ENCODE results near the gene MX1.

MX1 gene

DNA sequence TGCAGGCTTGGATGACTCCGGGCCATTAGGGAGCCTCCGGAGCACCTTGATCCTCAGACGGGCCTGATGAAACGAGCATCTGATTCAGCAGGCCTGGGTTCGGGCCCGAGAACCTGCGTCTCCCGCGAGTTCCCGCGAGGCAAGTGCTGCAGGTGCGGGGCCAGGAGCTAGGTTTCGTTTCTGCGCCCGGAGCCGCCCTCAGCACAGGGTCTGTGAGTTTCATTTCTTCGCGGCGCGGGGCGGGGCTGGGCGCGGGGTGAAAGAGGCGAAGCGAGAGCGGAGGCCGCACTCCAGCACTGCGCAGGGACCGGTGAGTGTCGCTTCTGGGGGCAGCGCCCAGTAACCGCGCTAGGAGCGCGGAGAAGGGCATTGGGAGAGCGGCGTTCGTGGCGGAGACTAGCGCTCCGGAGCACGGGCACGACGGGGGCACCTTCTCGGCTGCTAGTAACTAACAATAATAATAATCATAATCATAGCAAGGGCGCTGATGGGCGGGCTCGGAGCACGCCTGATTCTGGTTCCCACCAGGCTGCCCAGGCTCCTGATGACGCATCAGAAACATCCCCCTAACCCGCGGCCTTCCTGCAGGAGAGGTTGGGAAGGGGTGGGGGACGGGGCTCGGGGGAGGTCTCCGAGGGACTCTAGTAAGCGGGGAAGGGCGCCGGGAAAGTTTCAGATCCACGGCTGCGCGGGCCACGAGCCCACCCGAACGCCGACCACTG is at the start of gene MX1:
TSS of gene MX1 (plus strand) at position 286 of the 722 bp plus-strand sequence. CDS start 5,832 bp downstream, outside the sequence.
- DNase-seq: peak; percentile 97

GRCh38 chr21:41377715-41378114 is 48.3 kb upstream of the MX1 start:
- no peak for DNase-seq

- DNase-seq: no peak
Observed at GRCh38 chr21:41378849-41379248, 47.2 kb upstream of the MX1 start.

DNA sequence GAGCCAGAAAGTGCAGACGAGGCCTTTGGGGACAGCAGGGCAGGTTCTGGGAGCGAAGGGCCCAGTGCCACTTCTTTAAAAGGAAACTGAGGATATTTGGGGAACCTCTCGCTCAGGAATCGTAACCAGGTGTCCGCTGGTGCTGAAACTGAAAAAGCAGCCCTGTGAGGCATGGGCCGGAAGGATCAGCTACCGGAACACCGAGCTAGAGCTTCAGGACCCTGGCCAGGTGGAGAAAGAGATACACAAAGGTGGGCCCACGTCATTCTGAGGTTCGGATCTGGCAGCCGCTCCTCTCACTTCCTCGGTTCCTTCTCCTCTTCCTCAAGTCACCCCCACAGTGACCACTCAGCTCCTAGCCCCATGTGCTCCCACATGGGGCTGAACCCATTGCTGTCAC is 46.1 kb upstream of the MX1 start:
- no peak for DNase-seq

- DNase-seq: no peak
Observed at GRCh38 chr21:41381731-41382130, 44.3 kb upstream of the MX1 start.

- DNase-seq: no peak
Observed at GRCh38 chr21:41387042-41387819, 38.8 kb upstream of the MX1 start.

GRCh38 chr21:41387824-41388223 is 38.2 kb upstream of the MX1 start:
- no peak for DNase-seq

DNA sequence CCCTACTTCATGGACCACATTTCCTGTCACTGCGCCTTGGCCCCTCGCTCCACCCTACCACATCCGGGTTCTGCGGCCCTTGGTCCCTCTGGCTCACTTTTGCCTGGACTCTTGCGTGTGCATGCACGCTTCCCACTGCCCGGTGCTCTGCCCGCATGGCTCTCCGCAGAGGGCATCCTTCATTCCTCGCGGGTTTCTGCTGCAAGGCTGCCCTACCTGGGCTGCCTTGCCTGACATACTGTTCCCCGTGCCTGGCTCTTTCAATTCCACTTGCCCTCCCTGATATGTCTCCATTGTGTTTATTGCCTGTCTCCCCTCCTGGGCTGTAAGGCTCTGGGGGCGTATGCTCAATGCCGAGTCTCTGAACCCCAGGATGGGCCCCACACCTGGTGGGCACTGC is 37.8 kb upstream of the MX1 start:
- no peak for DNase-seq

DNA sequence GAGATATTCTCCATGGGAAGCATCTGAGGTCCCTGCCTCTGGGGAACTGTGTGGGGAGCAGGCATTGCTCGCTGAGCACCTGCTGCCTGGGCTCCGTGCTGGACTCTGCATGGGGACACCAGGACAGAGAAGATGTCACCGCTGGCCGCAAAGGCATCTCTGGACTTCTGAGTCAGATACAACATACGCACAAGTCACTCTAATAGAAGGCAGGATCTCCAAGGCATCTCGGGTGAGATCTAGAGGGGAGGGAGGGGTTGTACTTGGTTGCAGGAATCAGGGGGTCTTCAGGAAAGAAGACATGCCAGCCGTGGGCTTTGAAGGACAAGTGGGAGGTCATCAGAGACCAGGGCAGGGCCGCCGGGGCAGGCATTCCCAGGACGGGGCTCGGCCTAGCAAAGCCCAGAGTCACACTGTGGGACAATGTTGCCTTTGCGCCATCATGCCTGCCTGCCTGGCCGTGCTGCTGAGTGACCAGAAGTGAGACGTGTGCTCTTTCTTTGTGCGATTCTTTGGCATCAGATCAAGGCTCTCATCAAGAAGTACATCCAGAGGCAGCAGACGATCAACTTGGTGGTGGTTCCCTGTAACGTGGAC is 35.9 kb upstream of the MX1 start:
- DNase-seq: no peak

DNA sequence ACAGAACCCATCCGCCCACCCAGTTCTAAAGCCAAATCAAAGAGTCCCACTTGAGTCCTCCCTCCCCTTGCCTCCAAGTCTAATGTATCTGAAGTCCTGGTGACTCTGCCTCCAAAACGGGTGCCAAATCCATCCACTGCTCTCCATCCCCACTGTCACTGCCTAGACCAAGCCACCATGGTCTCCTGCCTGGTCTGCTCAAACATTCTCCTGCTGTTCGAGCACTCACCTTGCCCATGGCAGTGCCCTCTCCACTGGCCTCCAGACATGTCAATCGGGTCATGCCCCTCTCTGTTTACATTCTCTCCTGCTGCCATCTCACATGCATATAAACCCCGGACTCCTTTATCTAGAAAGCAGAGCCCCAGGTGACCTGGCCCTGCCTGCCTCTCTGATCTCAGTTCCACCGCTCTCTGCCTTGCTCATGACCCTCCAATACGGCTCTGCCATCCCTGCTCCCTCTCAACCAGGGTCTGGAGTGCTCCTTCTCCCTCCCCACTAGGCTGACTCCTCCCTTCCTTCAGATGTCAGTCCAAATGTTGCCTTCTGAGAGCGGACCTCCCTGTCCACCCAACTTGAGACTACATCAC is 32.1 kb upstream of the MX1 start:
- no peak for DNase-seq

- DNase-seq: peak; percentile 74
Observed at GRCh38 chr21:41396558-41397075, 29.4 kb upstream of the MX1 start.

DNA sequence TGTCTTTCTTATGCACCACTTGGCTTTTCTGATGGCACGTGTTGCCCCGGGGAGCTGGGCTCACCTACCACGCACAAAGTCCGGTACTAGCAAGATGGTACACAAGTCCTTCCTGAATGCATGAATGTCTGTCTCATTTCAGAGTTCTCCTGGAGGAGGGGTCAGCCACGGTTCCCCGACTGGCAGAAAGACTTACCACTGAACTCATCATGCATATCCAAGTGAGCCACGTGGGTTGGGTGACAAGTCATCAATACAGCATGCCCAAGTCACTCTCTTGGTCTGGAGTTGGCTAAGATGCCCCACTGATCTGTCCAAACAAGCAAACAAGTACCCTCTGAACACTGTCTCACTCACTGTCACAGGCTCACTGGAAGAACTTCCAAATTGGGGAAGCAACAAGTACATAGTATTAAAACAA is 28.6 kb upstream of the MX1 start:
- DNase-seq: peak; percentile 44

DNA sequence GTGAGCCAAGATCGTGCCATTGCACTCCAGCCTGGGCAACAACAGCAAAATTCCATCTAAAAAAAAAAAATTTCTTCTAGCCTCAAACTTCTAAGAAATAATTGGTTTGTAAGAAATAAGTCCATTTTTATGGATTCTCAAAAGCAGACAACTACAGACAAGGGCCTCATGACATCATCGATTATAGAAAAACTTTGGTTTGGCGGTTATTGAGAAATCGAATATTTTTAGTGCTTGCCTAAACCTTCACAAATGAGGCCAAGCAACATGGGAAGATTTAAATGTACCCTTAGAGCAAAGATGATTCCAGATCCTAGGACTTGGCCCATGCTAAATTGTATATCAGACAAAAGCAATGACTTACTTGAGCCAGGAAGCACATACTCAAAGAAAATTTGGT is 27.8 kb upstream of the MX1 start:
- no peak for DNase-seq

GRCh38 chr21:41398831-41399230 is 27.2 kb upstream of the MX1 start:
- DNase-seq: no peak

GRCh38 chr21:41399246-41399800 is 26.7 kb upstream of the MX1 start:
- no peak for DNase-seq

- no peak for DNase-seq
Observed at GRCh38 chr21:41402231-41402630, 23.8 kb upstream of the MX1 start.

DNA sequence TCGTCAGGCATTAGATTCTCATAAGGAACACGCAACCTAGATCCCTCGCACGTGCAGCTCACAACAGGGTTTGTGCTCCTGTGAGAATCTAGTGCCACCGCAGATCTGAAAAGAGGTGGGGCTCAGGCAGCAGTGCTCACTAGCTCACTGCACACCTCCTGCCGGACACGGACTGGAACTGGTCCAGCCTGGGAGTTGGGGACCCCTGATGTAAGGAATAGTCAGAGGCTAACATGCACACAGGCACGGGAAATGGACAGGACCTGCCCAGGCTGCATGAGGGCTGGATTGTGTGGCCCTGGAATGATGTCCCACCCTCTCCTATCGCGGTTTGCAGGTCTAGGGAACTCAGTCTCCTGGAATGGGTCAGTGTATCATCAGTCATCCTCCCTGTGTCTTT is 23.2 kb upstream of the MX1 start:
- no peak for DNase-seq

- no peak for DNase-seq
Observed at GRCh38 chr21:41403331-41403730, 22.7 kb upstream of the MX1 start.

- DNase-seq: no peak
Observed at GRCh38 chr21:41403966-41404365, 22.1 kb upstream of the MX1 start.

GRCh38 chr21:41405321-41405720 is 20.7 kb upstream of the MX1 start:
- DNase-seq: peak; percentile 41

- peak; percentile 84 for DNase-seq
Observed at GRCh38 chr21:41406340-41406739, 19.7 kb upstream of the MX1 start.

DNA sequence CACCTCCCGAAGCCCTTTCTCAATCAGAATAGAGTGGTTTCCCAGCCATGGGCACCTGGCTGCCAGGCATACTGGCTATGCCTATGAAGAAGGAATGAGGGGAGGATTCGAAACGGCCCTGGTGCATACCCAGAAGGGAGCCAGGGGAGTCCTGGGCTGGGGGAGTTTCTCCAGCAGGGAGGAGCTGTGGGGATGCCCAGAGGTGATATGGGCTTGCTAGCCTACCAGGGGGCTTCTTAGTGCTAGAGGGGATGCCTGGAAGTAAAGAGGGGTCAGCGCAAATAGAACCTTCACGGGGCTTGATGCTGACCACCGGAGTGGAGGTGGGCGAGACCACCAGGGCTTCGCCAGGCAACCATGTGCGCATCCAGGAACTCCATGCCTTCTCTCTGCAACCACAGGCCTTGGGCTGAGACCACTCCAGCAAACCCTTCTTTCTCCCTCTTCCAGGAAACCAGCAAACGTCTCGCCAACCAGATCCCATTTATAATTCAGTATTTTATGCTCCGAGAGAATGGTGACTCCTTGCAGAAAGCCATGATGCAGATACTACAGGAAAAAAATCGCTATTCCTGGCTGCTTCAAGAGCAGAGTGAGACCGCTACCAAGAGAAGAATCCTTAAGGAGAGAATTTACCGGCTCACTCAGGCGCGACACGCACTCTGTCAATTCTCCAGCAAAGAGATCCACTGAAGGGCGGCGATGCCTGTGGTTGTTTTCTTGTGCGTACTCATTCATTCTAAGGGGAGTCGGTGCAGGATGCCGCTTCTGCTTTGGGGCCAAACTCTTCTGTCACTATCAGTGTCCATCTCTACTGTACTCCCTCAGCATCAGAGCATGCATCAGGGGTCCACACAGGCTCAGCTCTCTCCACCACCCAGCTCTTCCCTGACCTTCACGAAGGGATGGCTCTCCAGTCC is 18.2 kb upstream of the MX1 start:
- no peak for DNase-seq

Data from suppressor macrophage treated with lipopolysaccharide for 4 hours (primary cell).